Measurements from ENCODE around the gene SGMS1.

DNA sequence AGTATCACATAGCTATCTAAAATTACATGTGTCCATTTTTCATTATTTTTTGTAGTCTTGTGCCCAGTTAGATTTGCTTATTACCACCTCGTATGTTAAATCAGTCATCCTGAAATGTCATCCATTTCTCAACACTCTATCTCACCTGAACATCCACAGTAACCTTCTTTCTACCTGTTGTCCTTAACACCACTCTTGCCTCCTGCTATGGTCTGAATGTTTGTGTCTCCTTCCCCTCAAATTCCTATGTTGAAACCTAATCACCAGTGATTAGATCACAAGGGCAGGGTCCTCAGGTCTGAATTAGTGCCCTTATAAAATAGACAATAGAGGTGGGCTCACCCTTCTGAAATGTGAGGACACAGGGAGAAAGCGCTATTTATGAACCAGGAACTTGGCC lies 292.3 kb downstream of the SGMS1 start:
- TF ChIP-seq, protein P1, sequence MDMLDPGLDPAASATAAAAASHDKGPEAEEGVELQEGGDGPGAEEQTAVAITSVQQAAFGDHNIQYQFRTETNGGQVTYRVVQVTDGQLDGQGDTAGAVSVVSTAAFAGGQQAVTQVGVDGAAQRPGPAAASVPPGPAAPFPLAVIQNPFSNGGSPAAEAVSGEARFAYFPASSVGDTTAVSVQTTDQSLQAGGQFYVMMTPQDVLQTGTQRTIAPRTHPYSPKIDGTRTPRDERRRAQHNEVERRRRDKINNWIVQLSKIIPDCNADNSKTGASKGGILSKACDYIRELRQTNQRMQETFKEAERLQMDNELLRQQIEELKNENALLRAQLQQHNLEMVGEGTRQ (IDR thresholded peaks at IDR 0.05): no peak
- TF ChIP-seq, protein P2, sequence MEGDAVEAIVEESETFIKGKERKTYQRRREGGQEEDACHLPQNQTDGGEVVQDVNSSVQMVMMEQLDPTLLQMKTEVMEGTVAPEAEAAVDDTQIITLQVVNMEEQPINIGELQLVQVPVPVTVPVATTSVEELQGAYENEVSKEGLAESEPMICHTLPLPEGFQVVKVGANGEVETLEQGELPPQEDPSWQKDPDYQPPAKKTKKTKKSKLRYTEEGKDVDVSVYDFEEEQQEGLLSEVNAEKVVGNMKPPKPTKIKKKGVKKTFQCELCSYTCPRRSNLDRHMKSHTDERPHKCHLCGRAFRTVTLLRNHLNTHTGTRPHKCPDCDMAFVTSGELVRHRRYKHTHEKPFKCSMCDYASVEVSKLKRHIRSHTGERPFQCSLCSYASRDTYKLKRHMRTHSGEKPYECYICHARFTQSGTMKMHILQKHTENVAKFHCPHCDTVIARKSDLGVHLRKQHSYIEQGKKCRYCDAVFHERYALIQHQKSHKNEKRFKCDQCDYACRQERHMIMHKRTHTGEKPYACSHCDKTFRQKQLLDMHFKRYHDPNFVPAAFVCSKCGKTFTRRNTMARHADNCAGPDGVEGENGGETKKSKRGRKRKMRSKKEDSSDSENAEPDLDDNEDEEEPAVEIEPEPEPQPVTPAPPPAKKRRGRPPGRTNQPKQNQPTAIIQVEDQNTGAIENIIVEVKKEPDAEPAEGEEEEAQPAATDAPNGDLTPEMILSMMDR (IDR thresholded peaks at IDR 0.05): no peak
- TF ChIP-seq RFX5 (IDR thresholded peaks at IDR 0.05) (no peak), POLR2A (IDR thresholded peaks at IDR 0.05; ENCODE audit: low read length) (no peak), MAZ (IDR thresholded peaks at IDR 0.05; ENCODE audit: borderline replicate concordance, low read depth, low read length) (no peak), NR3C1 (IDR thresholded peaks at IDR 0.05) (no peak), SMC3 (IDR thresholded peaks at IDR 0.05) (no peak), ZSCAN20 (CRISPR knock-in tag; IDR thresholded peaks at IDR 0.05) (no peak)
- TF ChIP-seq, protein P3, sequence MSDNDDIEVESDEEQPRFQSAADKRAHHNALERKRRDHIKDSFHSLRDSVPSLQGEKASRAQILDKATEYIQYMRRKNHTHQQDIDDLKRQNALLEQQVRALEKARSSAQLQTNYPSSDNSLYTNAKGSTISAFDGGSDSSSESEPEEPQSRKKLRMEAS (IDR thresholded peaks at IDR 0.05): no peak

All from A549 (cell line).